Measurements from ENCODE around the gene AP2A2. TPM values are rescaled to one million over a fixed set of nuclear protein-coding genes. Genes with fewer than 3 reads are reported as not detected.

The AP2A2 gene
- total and polyA plus RNA-seq, 2 of the 4 experiments (the other 2 are of a cell fraction) = 19.9 to 49.0 TPM

DNA sequence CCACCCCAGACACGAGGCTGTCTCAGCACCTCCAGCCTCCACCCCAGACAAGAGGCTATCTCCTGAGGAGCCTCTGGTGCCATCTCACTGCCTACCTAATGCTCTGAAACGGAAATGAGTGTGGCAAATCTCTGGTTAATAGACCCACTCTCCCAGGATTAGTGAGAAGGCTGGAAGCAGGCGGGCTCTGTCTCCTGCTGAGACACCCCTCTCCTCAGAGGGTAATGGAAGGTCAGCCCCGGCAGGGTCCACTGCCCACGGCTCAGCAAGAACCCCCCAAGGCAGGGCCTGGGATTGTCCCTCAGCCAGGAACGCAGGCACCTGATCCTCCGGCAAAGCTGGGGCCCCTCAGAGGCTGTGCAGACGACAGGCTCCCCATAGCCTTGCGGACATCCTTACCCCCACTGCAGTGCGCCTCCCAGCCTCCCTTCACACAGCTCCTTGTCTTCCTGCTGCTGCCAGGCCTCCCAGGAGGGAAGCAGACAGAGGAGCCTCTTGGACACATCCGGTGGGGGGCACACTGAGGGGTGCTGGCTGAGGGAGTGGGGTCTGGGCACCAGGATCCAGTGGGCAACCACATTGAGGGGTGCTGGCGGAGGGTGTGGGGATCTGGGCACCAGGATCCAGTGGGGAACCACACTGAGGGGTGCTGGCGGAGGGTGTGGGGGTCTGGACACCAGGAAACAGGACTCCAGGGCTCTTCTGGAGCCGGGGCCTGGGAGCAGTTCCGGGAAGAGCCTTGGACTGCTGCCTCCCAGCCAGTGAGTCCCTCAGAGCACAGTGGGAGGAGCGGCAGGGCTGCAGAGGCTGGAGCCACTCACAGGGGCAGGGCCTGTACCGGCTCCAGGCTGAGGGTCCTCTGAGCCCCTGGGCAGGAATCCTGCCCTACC is 28.2 kb upstream of the AP2A2 start:
- no peak for DNase-seq
- TF ChIP-seq, protein P1, sequence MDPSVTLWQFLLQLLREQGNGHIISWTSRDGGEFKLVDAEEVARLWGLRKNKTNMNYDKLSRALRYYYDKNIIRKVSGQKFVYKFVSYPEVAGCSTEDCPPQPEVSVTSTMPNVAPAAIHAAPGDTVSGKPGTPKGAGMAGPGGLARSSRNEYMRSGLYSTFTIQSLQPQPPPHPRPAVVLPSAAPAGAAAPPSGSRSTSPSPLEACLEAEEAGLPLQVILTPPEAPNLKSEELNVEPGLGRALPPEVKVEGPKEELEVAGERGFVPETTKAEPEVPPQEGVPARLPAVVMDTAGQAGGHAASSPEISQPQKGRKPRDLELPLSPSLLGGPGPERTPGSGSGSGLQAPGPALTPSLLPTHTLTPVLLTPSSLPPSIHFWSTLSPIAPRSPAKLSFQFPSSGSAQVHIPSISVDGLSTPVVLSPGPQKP (IDR thresholded peaks at IDR 0.05; ENCODE audit: borderline replicate concordance, low read depth, low read length) = no peak
- TF ChIP-seq USF2 (IDR thresholded peaks at IDR 0.05; ENCODE audit: low read depth, low read length) (no peak), FOS (IDR thresholded peaks at IDR 0.05; ENCODE audit: low read depth, low read length) (no peak), MAZ (IDR thresholded peaks at IDR 0.05; ENCODE audit: borderline replicate concordance, low read depth, low read length) (no peak), RAD21 (IDR thresholded peaks at IDR 0.05; ENCODE audit: low read length) (no peak), RCOR1 (IDR thresholded peaks at IDR 0.05; ENCODE audit: insufficient replicate concordance, low read length) (no peak)
- Histone ChIP-seq H2BK20ac (ENCODE audit: low read depth, low read length) (no peak overlapping the region), H3K14ac (replicated peaks; ENCODE audit: low read depth, low read length) (no peak overlapping the region), H4K5ac (ENCODE audit: low read depth, low read length) (no peak overlapping the region), H2AK9ac (replicated peaks; ENCODE audit: low read depth, low read length, poor library complexity) (peak overlapping the region; percentile 70), H4K91ac (ENCODE audit: insufficient read depth, low read depth, low read length) (no peak overlapping the region), H4K8ac (ENCODE audit: low read depth in 2 of 2, low read length in 2 of 2) (no peak overlapping the region), H2AFZ (replicated peaks; ENCODE audit: low read length, poor library complexity) (no peak overlapping the region), H3K27ac (ENCODE audit: insufficient read depth, low read length) (no peak overlapping the region), H3K4ac (ENCODE audit: low read depth, low read length) (no peak overlapping the region), H3K9me3 (ENCODE audit: control insufficient read depth, insufficient read depth, low read length) (no peaks in the 10 kb centered on the region), H2BK120ac (ENCODE audit: low read depth, low read length) (no peak overlapping the region), H2AK5ac (ENCODE audit: low read depth, low read length) (no peak overlapping the region), H3K4me2 (ENCODE audit: low read depth, low read length) (no peak overlapping the region), H3K9ac (ENCODE audit: low read depth, low read length) (no peak overlapping the region), H2BK15ac (ENCODE audit: low read depth, low read length) (no peak overlapping the region), H3K36me3 (ENCODE audit: control insufficient read depth, insufficient read depth, low read length) (peaks cover 33% of the 10 kb centered on the region), H3K18ac (ENCODE audit: low read depth, low read length) (no peak overlapping the region), H3K9me1 (ENCODE audit: insufficient read depth, low read length) (0 out of 2 replicates have a peak, but pooled peaks cover 4% of the 10 kb centered on the region), H3K4me1 (ENCODE audit: control insufficient read depth, insufficient read depth, low read length) (no peaks in the 10 kb centered on the region), H2BK5ac (ENCODE audit: low read depth, low read length, poor library complexity, severe bottlenecking) (no peak overlapping the region), H3K56ac (ENCODE audit: extremely low read depth, insufficient read depth, low read length) (no peak overlapping the region), H3K79me1 (ENCODE audit: low read depth in 1 of 2, low read length in 2 of 2) (no peaks in the 10 kb centered on the region), H4K20me1 (ENCODE audit: insufficient read depth, low read length) (peaks cover 9% of the 10 kb centered on the region; the same call in 1 of the 2 replicates), H3K27me3 (ENCODE audit: control insufficient read depth, insufficient read depth, low read length) (no peaks in the 10 kb centered on the region), H3K4me3 (ENCODE audit: insufficient read depth, low read depth, low read length) (no peak overlapping the region), H3K23ac (ENCODE audit: low read depth, low read length) (no peak overlapping the region)
- WGBS, 2 experiments (ENCODE audit: extremely low coverage in 2 of 2, insufficient read length in 1 of 2) = 83% methylated on average over 9 of the region's 17 CpGs; no CpG with 5 or more reads in 1 of the 2 experiments
- dilution Hi-C loops (cut with HindIII; ENCODE audit: low sequenced_read_pairs, unreplicated experiment) (no loop called here), in situ Hi-C loops (cut with MboI; ENCODE audit: low sequenced_read_pairs) (no loop called here), intact Hi-C loops (cut with micrococcal nuclease) (no loop called here)
- no TSS peak for BruUV-seq (replicated peaks)
- POLR2A ChIA-PET (ENCODE audit: unreplicated experiment) = no interaction called here
- CTCF ChIA-PET = no interaction called here
- no peak for ATAC-seq (ENCODE audit: low read depth)

Measured in IMR-90 (cell line).